IMR-90 (cell line): ENCODE measurements around the gene PRKCH. TPM values are rescaled to one million over a fixed set of nuclear protein-coding genes. Genes with fewer than 3 reads are reported as not detected.

Experiments used
- ATAC-seq: fragments of 200-7000 bp; cut with Tn5 transposase; 2 replicates; pipeline ENCODE4 v1.9.1; 2020; ENCODE audit warnings: low read depth, mild to moderate bottlenecking, moderate library complexity
- BruUV-seq: library from RNA; stranded (reverse); fragments of 400-500 nt; replicated peaks from 2 replicates; lab custom pipeline; 2021; lab: Mats Ljungman, UMichigan
- CTCF ChIA-PET: fragments of 300-600 bp; formaldehyde crosslinking; extraction: SDS; loops from one replicate; lab custom pipeline; 2021; ENCODE audit warnings: antibody characterized with exemption; lab: Yijun Ruan, JAX
- POLR2A ChIA-PET: fragments of 300-600 bp; sonication (Branson Sonifier 250); formaldehyde crosslinking; loops from one replicate; lab custom pipeline; 2022; ENCODE audit warnings: antibody characterized with exemption; ENCODE audit not compliant: unreplicated experiment; lab: Charles Lee
- DNase-seq: peaks from one replicate; pipeline ENCODE4 v3.0.0; 2013
- H2AFZ ChIP-seq: replicated peaks from 2 replicates; pipeline ENCODE3; 2013; ENCODE audit warnings: low read length, mild to moderate bottlenecking; ENCODE audit not compliant: poor library complexity
- H2AK5ac ChIP-seq: 2 replicates; pipeline ENCODE4 v1.6.1; 2013; ENCODE audit warnings: low read depth, low read length, inconsistent platforms
- H2AK9ac ChIP-seq: replicated peaks from 2 replicates; pipeline ENCODE3; 2013; ENCODE audit warnings: mild to moderate bottlenecking, low read depth, low read length, moderate library complexity; ENCODE audit not compliant: poor library complexity
- H2BK120ac ChIP-seq: 2 replicates; pipeline ENCODE4 v1.6.1; 2013; ENCODE audit warnings: low read depth, low read length, inconsistent platforms
- H2BK15ac ChIP-seq: 3 replicates; pipeline ENCODE4 v1.6.1; 2013; ENCODE audit warnings: low read depth, low read length, inconsistent platforms
- H2BK20ac ChIP-seq: 2 replicates; pipeline ENCODE4 v1.6.1; 2013; ENCODE audit warnings: low read depth, mild to moderate bottlenecking, inconsistent platforms, low read length, moderate library complexity
- H2BK5ac ChIP-seq: 2 replicates; pipeline ENCODE4 v1.6.1; 2013; ENCODE audit warnings: mild to moderate bottlenecking, low read depth, low read length, inconsistent platforms; ENCODE audit not compliant: poor library complexity, severe bottlenecking
- H3K14ac ChIP-seq: replicated peaks from 2 replicates; pipeline ENCODE4 v1.6.1; 2013; ENCODE audit warnings: low read depth, low read length, inconsistent platforms
- H3K18ac ChIP-seq: 2 replicates; pipeline ENCODE4 v1.6.1; 2013; ENCODE audit warnings: low read depth, low read length, control low read depth
- H3K23ac ChIP-seq: 2 replicates; pipeline ENCODE4 v1.6.1; 2013; ENCODE audit warnings: low read depth, low read length, inconsistent platforms
- H3K27ac ChIP-seq: 2 replicates; pipeline ENCODE4 v1.5.1; 2013; ENCODE audit warnings: mild to moderate bottlenecking, control low read depth, low read length; ENCODE audit not compliant: insufficient read depth
- H3K27me3 ChIP-seq: 2 replicates; pipeline ENCODE4 v1.6.1; 2013; ENCODE audit warnings: low read length; ENCODE audit not compliant: control insufficient read depth, insufficient read depth
- H3K36me3 ChIP-seq: 2 replicates; pipeline ENCODE4 v1.6.1; 2013; ENCODE audit warnings: low read length, mixed read lengths; ENCODE audit not compliant: control insufficient read depth, insufficient read depth
- H3K4ac ChIP-seq: 2 replicates; pipeline ENCODE4 v1.6.1; 2013; ENCODE audit warnings: low read depth, low read length, inconsistent platforms
- H3K4me1 ChIP-seq: 2 replicates; pipeline ENCODE4 v1.6.1; 2013; ENCODE audit warnings: low read length, mixed read lengths; ENCODE audit not compliant: control insufficient read depth, insufficient read depth
- H3K4me2 ChIP-seq: 2 replicates; pipeline ENCODE4 v1.6.1; 2013; ENCODE audit warnings: low read depth, mild to moderate bottlenecking, control low read depth, low read length, moderate library complexity
- H3K4me3 ChIP-seq: 2 replicates; pipeline ENCODE4 v1.5.1; 2013; ENCODE audit warnings: low read depth, mild to moderate bottlenecking, control low read depth, low read length, moderate library complexity; ENCODE audit not compliant: insufficient read depth
- H3K56ac ChIP-seq: 2 replicates; pipeline ENCODE4 v1.6.1; 2013; ENCODE audit warnings: low read length, inconsistent platforms; ENCODE audit not compliant: insufficient read depth; ENCODE audit errors: extremely low read depth
- H3K79me1 ChIP-seq, 2 experiments: 2 replicates each; pipeline ENCODE4 v1.6.1; 2013; ENCODE audit warnings: low read length in 2 of 2, inconsistent platforms in 1 of 2, low read depth in 1 of 2
- H3K9ac ChIP-seq: 2 replicates; pipeline ENCODE4 v1.6.1; 2013; ENCODE audit warnings: low read depth, low read length, control low read depth
- H3K9me1 ChIP-seq: 2 replicates; pipeline ENCODE4 v1.6.1; 2013; ENCODE audit warnings: low read length, inconsistent platforms; ENCODE audit not compliant: insufficient read depth
- H3K9me3 ChIP-seq: 2 replicates; pipeline ENCODE4 v1.6.1; 2013; ENCODE audit warnings: low read length; ENCODE audit not compliant: control insufficient read depth, insufficient read depth
- H4K20me1 ChIP-seq: 2 replicates; pipeline ENCODE4 v1.6.1; 2013; ENCODE audit warnings: low read length, inconsistent platforms; ENCODE audit not compliant: insufficient read depth
- H4K5ac ChIP-seq: 2 replicates; pipeline ENCODE4 v1.6.1; 2013; ENCODE audit warnings: mild to moderate bottlenecking, low read depth, low read length, control low read depth
- H4K8ac ChIP-seq, 2 experiments: 2 replicates each; pipeline ENCODE4 v1.6.1; 2013; ENCODE audit warnings: low read depth in 2 of 2, low read length in 2 of 2, control low read depth in 1 of 2, inconsistent platforms in 1 of 2
- H4K91ac ChIP-seq: 2 replicates; pipeline ENCODE4 v1.6.1; 2013; ENCODE audit warnings: low read depth, low read length, inconsistent platforms; ENCODE audit not compliant: insufficient read depth
- CEBPB ChIP-seq: IDR thresholded peaks from 2 replicates; pipeline ENCODE4 v1.6.1; 2012; ENCODE audit warnings: low read depth, low read length, improper control_type of control experiment
- RFX5 ChIP-seq: IDR thresholded peaks from 2 replicates; pipeline ENCODE4 v1.8.0; 2012; ENCODE audit warnings: low read depth, mild to moderate bottlenecking, low read length, moderate library complexity
- SMC3 ChIP-seq: fragments of 150-350 bp; IDR thresholded peaks from 2 replicates; pipeline ENCODE4 v1.6.1; 2016; ENCODE audit warnings: low read depth, mild to moderate bottlenecking, antibody characterized with exemption, low read length, moderate library complexity
- WGBS, 2 experiments: methylation state at CpG; one replicate each; pipeline versions ENCODE4 v1.1.5 to v1.1.7; 2013; ENCODE audit warnings: missing lambda C conversion rate in 2 of 2; ENCODE audit not compliant: insufficient read length in 1 of 2; ENCODE audit errors: extremely low coverage in 2 of 2; 5-methylcytosine and 5-hydroxymethylcytosine counted together
- dilution Hi-C: fragments of 300-500 bp; cut with HindIII; formaldehyde crosslinking; loops from one replicate; pipeline ENCODE4 v1.14.3; 2018; ENCODE audit warnings: low sequenced_read_pairs; ENCODE audit not compliant: unreplicated experiment
- in situ Hi-C: fragments of 300-500 bp; cut with MboI; formaldehyde crosslinking; loops from 3 replicates; pipeline ENCODE4 v1.14.3; 2019; ENCODE audit warnings: low sequenced_read_pairs, inconsistent platforms, mixed read lengths
- intact Hi-C: fragments of 100-400 bp; cut with micrococcal nuclease; formaldehyde crosslinking; loops from 2 replicates; pipeline ENCODE4 v1.10.0; 2022
- polyA plus RNA-seq, 3 experiments: library from polyadenylated mRNA; depleted of rRNA; stranded (reverse); fragments of >200 nt; gene quantifications; 2 replicates each; pipeline ENCODE4 v1.2.3, GENCODE V29; 2012; ENCODE audit warnings: low replicate concordance in 1 of 3
- total RNA-seq: library from RNA; depleted of rRNA; stranded (reverse); fragments of >200 nt; gene quantifications from 2 replicates; pipeline ENCODE4 v1.2.3, GENCODE V29; 2012

Gene PRKCH
- total and polyA plus RNA-seq, 2 of the 4 experiments (the other 2 are of a cell fraction), result 1.6 to 2.3 TPM

DNA sequence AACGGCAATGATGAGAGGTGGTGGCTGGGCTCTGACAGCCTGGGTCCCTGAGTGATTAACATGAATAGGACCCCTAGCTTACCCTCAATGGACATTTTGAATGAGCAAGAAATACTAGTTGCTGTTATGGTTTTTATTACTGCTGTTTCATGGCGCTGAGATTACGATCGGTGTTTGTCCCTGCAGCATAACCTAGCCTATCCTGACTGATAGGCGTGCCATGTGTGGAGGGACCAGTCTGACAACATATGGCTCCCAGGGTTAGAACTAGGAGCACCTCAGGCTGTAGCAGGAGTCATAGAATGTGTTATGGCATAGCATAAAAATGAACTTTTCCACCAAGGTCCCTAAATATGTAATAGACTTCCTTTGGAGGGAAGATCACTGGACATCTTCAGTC is 236.5 kb downstream of the PRKCH start:
- peak overlapping the region; percentile 65 for H3K18ac ChIP-seq
- H3K9ac ChIP-seq, result no peak overlapping the region
- 95% methylated on average over 4 of the region's 5 CpGs; no CpG with 5 or more reads in 1 of the 2 experiments for WGBS, 2 experiments
- no peak overlapping the region for H3K4me2 ChIP-seq
- peak overlapping the region; percentile 5; the same call in 1 of the 2 replicates for H4K5ac ChIP-seq
- intact Hi-C loops (loop anchor here (10.0 kb wide), 1 partner anchor 277 kb away; no protein-coding TSS in a partner anchor), dilution Hi-C loops (no loop called here), in situ Hi-C loops (loop anchor here (25.0 kb wide), 1 partner anchor 921 kb away; the partner anchor contains the start of gene SIX1)
- peak overlapping the region; percentile 60; the same call in 1 of the 2 replicates for H4K91ac ChIP-seq
- ChIA-PET POLR2A (no interaction called here), CTCF (no interaction called here)
- no peak overlapping the region for H2AK9ac ChIP-seq
- H3K36me3 ChIP-seq, result no peaks in the 10 kb centered on the region
- H4K8ac ChIP-seq, result peak overlapping the region in 1 of 2 experiments; percentile 47; a peak in 1 of 4 replicates
- H3K9me3 ChIP-seq, result no peaks in the 10 kb centered on the region
- peaks cover 9 to 61% of the 10 kb centered on the region in 2 experiments for H3K79me1 ChIP-seq
- peak overlapping the region; percentile 55 for H2BK15ac ChIP-seq
- H3K9me1 ChIP-seq, result peaks cover 41% of the 10 kb centered on the region
- no peaks in the 10 kb centered on the region for H3K27me3 ChIP-seq
- peaks cover 51% of the 10 kb centered on the region for H3K4me1 ChIP-seq
- no peak overlapping the region for H3K4me3 ChIP-seq
- H2BK5ac ChIP-seq, result peak overlapping the region; percentile 27
- no peak overlapping the region for H2AFZ ChIP-seq
- H3K14ac ChIP-seq, result 0 out of 2 replicates have a peak overlapping the region, but pooled peaks have one; percentile 47
- TF ChIP-seq CEBPB (no peak), RFX5 (no peak), SMC3 (no peak)
- H3K23ac ChIP-seq, result no peak overlapping the region
- no peak for ATAC-seq
- peak overlapping the region; percentile 92 for H2AK5ac ChIP-seq
- no peaks in the 10 kb centered on the region for H4K20me1 ChIP-seq
- peak overlapping the region; percentile 70 for H2BK20ac ChIP-seq
- H3K27ac ChIP-seq, result no peak overlapping the region
- no peak overlapping the region for H3K56ac ChIP-seq
- H3K4ac ChIP-seq, result peak overlapping the region; percentile 68; the same call in 1 of the 2 replicates
- no TSS peak for BruUV-seq
- H2BK120ac ChIP-seq, result peak overlapping the region; percentile 49; the same call in 1 of the 2 replicates
- no peak for DNase-seq
